Neuron (in vitro differentiated cells): Measurements from ENCODE around the gene SMTNL1.
A peak's percentile ranks its signal among the peaks of the same experiment; 100 is the strongest.

Experiments
- H2AFZ ChIP-seq: one replicate; pipeline ENCODE4 v1.6.1; 2013; ENCODE audit warnings: low read depth, mild to moderate bottlenecking, inconsistent platforms, low read length, moderate library complexity
- H3K27me3 ChIP-seq: one replicate; pipeline ENCODE4 v1.6.1; 2013; ENCODE audit warnings: low read length; ENCODE audit not compliant: insufficient read depth
- H3K36me3 ChIP-seq: one replicate; pipeline ENCODE4 v1.6.1; 2013; ENCODE audit warnings: low read length; ENCODE audit not compliant: insufficient read depth
- H3K4me1 ChIP-seq: one replicate; pipeline ENCODE4 v1.6.1; 2013; ENCODE audit warnings: low read length; ENCODE audit not compliant: insufficient read depth
- H3K4me3 ChIP-seq: 2 replicates; pipeline ENCODE4 v1.5.1; 2013; ENCODE audit warnings: mild to moderate bottlenecking, low read length, moderate library complexity
- H3K9me3 ChIP-seq: one replicate; pipeline ENCODE4 v1.6.1; 2013; ENCODE audit warnings: low read length

Gene SMTNL1, protein sequence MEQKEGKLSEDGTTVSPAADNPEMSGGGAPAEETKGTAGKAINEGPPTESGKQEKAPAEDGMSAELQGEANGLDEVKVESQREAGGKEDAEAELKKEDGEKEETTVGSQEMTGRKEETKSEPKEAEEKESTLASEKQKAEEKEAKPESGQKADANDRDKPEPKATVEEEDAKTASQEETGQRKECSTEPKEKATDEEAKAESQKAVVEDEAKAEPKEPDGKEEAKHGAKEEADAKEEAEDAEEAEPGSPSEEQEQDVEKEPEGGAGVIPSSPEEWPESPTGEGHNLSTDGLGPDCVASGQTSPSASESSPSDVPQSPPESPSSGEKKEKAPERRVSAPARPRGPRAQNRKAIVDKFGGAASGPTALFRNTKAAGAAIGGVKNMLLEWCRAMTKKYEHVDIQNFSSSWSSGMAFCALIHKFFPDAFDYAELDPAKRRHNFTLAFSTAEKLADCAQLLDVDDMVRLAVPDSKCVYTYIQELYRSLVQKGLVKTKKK

DNA sequence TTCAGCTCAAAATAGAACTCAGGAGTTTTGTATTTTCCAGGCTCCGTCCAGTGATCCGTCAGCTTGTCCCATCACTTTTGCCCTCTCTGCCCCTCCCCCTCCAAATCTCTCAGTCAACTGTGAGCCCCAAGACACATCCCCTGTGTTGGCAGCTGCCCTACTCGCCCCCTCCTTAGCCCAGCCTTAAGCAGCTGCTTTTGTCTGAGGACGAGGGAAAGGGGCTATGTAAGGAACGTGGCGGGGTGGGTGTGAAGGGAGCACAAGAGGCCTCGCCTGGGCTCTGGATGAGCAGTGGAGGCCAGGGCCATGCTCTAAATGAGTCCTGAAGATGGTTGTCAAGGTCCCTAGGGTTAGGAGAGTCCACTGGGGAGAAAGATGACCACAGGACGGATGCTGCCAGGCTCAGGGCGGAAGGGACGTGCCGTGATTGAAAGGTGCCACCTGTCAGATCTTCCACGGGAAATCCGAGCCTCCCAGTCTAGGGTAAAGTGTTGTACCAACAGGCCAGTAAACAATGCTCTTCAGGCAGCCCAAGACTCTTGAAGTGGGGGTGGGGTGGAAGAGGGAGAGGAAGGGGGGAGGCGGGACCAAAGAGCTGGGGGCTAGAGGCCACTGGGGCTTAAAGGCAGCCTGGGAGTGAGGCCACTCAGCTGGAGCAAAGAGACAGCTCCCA is at the start of gene SMTNL1:
Gene SMTNL1, plus strand, starts transcription at position 649 of the 673 bp plus-strand sequence. CDS start 5,048 bp downstream, outside the sequence.
- Histone ChIP-seq H3K4me1 (no peaks in the 10 kb centered on the region), H3K36me3 (no peaks in the 10 kb centered on the region), H2AFZ (no peak within 1 kb of the TSS), H3K4me3 (no peak within 1 kb of the TSS), H3K9me3 (no peaks in the 10 kb centered on the region), H3K27me3 (no peaks in the 10 kb centered on the region)

DNA sequence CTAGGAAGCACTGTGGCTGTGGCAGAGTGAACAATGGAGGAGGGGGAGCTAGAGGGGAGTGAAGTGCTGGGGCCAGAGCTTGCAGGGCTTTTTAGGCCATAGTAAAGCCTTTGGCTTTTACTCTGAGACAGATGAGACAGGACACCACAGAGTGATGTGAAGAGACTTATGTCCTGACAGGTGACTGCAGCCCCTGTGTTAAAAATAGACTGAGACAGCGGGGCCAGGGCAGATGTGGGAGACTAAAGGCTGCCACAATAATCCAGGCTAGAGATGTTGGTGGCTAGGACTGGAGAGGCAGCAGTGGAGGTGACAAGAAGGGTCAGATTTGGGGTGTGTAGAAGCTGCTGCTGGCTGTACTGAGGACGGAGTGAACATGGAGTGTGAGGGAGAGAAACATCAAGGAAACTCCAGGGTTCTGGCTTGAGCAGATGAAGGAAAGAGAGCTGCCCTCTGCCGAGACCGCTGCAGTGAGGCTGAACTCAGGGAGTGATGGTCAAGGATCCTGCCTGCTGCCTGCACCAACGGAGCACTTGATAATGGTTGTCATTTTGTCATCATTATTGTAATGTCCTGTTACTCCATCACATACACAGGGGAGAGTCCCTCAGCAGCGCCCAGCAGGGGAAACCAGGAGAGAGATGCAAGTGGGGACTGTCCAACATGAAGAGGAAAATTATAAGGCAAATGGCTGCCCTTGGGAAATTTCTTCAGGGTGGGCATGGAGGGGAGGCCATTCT is 49.3 kb upstream of the SMTNL1 start:
- Histone ChIP-seq H3K9me3 (no peaks in the 10 kb centered on the region), H2AFZ (no peak overlapping the region), H3K36me3 (no peaks in the 10 kb centered on the region), H3K27me3 (no peaks in the 10 kb centered on the region), H3K4me3 (no peak overlapping the region), H3K4me1 (peaks cover 12% of the 10 kb centered on the region)

DNA sequence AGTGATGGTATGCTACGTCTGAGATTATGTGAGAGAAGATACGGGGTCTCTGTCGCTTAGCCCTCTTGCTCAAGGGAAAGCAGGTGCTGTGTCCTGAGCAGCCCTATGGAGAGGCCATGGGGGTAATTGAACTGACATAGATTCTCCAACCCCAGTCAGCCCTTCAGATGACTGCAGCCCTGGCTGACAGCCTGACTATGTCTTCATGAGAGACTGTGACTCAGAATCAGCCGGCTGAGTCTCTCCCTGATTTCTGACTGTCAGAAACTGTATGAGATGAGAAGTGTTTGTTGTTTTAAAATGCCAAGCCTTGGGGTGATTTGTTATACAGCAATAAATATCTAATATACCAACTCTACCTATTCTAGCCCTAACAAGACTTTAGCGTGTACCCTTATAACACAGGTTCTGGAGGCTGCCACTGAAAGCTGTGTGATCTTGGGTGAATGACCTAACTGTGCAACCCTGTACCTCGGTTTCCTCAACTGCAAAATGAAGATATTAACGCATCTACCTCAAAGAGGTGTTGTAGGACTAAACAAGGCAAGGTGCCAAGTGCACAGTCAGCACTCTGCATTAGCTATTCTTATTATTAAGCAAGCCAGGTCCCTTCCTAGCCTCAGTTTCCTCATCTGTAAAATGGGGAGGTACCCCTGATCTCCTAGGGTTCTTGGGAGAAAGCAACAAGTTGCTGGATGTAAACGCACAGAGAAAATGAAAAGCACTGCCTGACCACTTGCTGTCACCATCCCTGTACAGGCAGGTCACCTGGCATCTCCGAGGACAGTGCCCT is 46.7 kb upstream of the SMTNL1 start:
- no peaks in the 10 kb centered on the region for H3K9me3 ChIP-seq
- H2AFZ ChIP-seq, result no peak overlapping the region
- H3K4me1 ChIP-seq, result peaks cover 6% of the 10 kb centered on the region
- no peak overlapping the region for H3K4me3 ChIP-seq
- H3K27me3 ChIP-seq, result no peaks in the 10 kb centered on the region
- no peaks in the 10 kb centered on the region for H3K36me3 ChIP-seq

DNA sequence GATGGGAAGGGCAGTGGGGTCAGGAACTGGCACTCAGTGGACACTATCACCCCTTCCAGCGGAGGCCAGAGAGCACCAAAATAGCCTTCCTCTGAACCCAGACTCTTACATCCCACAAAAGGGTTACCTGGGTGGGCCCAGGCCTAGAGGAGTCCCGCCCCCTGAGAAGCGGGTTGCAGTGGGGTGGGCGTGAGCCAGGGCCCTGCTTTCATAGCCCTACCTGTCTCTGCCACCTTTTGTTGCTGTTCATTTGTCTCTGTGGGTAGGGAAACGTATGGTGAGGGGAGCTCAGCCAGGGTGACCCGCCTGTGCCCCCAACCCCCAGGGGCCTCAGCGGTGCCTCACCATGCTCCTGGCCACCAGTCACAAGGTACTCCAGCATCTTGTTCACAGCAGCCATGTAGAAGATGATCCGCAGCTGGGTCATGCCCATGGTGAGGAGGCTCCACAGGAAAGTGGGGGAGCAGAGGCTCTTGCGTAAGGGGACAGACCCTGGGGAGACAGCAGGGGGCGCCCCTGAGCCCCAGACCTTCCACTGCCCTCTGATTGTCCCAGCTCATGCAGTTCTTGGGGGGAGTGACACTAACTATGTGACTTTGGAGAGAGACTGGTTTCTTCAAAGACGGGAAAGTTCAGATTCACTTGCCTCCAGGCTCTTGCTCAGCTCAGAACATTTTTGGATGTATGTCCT is 45.9 kb upstream of the SMTNL1 start:
- no peaks in the 10 kb centered on the region for H3K9me3 ChIP-seq
- H3K27me3 ChIP-seq, result no peaks in the 10 kb centered on the region
- H3K4me3 ChIP-seq, result no peak overlapping the region
- no peak overlapping the region for H2AFZ ChIP-seq
- peaks cover 6% of the 10 kb centered on the region for H3K4me1 ChIP-seq
- H3K36me3 ChIP-seq, result no peaks in the 10 kb centered on the region

DNA sequence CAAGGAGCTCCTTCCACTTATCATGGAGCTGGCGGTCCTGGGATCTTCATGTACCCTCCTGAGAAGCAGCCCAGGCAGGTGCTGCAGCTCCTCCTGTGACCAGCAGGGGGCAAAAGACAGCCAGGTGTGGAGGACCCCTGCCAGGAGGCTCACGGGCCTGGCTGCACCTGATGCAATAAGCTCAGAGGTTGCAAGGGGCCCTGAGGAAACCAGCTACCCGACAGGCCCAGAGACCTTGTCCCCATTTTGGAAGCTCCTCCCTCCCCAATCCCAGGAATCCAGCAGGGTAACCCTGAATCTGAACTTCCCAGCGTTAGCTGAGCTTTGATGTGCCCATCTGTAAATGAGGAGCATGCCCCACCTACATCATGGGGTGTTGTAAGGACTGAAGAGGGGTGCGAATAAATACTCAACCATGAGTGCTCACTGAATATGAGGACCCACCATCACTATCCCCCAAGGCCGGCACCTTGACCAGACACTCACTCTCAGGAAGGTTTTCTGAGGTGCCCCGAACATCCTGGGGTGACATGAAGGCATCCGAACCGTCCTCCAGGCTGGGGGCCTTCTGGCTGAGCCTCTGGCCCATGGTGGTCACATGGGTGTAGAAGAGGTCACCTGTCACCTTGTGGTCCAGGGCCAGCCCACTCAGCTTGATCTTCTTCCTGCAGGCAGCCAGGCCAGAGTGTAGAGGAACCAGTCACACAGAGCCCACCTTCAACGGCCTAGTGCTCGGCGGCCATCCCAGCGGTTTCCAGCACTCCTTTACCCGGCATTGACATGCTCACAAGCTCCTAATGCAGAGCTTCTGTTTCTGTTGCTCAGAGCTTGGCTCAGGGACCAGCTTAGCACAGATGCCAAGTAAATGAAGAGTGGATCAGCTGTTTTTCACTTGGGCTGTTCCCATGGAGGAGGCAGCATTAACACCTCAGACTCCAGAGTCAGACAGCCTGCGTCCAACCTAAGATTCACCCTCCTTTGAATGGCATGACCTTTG is 43.6 kb upstream of the SMTNL1 start:
- Histone ChIP-seq H2AFZ (no peak overlapping the region), H3K27me3 (no peaks in the 10 kb centered on the region), H3K4me1 (peaks cover 1% of the 10 kb centered on the region), H3K36me3 (no peaks in the 10 kb centered on the region), H3K4me3 (no peak overlapping the region), H3K9me3 (no peaks in the 10 kb centered on the region)

DNA sequence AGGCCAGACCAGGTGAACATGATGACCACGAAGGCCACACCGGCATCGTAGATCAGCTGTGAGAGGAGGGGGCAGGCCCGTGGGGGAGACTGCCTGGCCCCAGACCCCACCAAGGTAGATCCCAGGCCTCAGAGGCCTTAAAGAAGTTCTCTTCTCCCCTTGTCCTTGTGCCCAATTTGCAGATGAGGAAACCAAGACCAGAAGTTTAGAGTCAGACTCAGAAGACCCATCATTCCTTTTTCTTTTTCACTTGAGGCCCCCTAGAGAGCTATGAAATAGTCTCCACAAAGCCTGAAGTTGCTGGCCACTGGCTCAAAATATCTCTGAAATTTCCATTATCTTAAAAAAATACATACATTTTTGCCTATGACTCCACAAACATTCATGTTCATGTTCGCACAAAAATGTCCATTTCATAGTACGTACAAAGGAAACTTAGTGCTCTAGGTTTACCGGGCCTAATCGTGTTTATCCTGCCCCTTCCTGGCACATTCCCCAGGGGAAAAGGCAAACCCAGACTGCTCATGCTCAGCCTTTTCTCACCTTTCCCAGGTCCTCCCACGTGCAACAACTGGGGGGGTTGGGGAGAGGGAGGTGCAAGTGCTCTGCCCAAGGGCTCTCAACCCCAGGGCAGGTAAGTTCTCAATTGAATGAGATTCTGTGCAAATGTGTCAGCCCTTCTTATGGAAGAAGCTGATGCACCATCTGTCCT is 41.1 kb upstream of the SMTNL1 start:
- Histone ChIP-seq H3K9me3 (no peaks in the 10 kb centered on the region), H3K4me3 (no peak overlapping the region), H3K4me1 (peaks cover 11% of the 10 kb centered on the region), H3K27me3 (no peaks in the 10 kb centered on the region), H2AFZ (no peak overlapping the region), H3K36me3 (no peaks in the 10 kb centered on the region)

DNA sequence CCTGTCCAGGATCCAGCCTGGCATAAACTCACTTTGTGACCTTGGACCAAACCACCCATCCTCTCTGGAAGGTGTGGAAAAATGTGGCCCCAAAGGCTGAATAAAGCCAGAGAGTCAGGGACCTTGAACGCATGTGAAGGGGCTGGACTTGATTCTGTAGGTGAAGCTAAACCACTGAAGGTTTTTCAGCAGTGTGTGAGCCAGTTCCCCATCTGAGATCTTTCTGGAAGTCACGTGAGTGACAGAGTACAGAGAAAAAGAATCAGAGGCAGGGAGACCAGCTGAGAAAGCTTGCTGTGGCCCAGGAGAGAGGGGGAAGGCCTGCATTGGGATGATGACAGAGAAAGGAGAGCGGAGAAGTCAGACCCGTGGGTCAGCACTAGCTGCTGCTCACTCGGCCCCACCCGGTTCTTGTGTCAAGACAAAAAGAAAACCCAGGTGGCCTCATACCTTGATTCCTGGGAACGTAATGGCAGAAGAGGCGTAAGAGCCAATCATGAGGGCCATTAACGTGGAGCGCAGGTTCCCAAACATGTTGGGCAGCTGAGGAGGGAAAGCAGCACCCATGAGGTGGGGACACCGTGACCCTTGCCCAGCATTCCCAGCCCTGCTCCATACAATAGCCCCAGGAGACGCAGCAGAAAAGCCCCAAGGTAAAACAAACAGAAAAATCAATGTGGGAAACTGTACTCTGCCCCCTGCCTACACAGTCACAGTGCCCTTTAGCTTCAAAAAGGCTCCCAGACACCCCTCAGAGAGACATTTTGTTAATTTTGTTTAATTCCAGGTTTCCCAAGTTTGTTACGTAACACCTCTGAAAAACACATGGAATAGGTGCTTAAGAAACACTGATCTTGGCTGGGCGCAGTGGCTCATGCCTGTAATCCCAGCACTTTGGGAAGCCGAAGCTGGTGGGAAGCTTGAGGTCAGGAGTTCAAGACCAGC is 39.8 kb upstream of the SMTNL1 start:
- no peaks in the 10 kb centered on the region for H3K9me3 ChIP-seq
- no peak overlapping the region for H2AFZ ChIP-seq
- no peaks in the 10 kb centered on the region for H3K36me3 ChIP-seq
- no peak overlapping the region for H3K4me3 ChIP-seq
- no peaks in the 10 kb centered on the region for H3K27me3 ChIP-seq
- H3K4me1 ChIP-seq, result peaks cover 11% of the 10 kb centered on the region

DNA sequence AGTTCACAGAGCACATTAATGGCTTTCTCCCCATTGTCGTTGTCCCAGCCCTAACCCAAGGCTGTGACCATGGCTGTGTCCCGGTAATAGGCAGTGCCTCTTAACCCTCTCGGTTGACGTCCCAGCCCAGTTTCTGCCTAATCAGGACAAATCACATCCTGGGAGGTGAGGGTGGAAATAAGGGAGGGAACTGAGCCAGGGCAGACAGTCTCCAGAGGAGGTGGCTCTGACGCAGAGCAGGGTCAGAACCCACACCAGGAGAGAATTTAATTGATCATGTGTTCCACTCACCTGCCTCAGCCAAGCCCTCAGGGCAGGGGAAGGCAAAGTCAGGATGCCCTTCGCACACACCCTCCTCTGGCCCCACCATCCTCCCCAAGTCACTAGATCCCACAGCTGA is 38.9 kb upstream of the SMTNL1 start:
- Histone ChIP-seq H3K4me3 (no peak overlapping the region), H3K36me3 (no peaks in the 10 kb centered on the region), H3K9me3 (no peaks in the 10 kb centered on the region), H3K4me1 (peaks cover 11% of the 10 kb centered on the region), H2AFZ (no peak overlapping the region), H3K27me3 (no peaks in the 10 kb centered on the region)

DNA sequence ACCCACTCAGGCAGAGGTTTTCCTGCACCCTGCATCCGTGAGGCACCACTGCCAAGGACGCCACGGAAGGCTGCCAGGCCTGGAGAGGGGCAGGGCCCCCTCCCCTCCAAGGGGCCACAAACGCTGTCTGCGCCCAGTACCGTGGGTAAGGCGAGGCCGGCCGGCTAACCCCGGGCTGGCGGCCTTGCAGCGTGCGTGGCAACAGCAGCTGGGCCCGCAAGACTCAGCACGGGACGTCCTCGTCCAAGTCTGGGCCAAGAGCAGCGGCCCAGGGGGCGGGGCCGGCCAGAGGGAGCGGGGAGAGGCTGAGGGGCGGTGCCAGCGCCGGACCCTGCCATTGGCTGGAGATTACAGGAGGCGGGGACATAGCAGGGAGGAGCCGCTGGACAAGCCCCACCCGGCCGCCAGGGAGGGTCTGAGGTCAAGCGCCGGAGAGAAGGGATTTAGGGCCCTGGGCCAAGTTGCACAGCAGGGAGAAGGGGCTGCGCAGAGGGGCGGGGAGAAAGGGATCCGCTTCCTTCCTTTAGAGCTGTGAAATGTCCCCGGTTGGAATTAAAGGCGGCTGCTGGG is 37.9 kb upstream of the SMTNL1 start:
- Histone ChIP-seq H3K36me3 (no peaks in the 10 kb centered on the region), H3K4me3 (peak overlapping the region; percentile 33), H3K9me3 (no peaks in the 10 kb centered on the region), H3K27me3 (no peaks in the 10 kb centered on the region), H2AFZ (peak overlapping the region; percentile 41), H3K4me1 (peaks cover 11% of the 10 kb centered on the region)

DNA sequence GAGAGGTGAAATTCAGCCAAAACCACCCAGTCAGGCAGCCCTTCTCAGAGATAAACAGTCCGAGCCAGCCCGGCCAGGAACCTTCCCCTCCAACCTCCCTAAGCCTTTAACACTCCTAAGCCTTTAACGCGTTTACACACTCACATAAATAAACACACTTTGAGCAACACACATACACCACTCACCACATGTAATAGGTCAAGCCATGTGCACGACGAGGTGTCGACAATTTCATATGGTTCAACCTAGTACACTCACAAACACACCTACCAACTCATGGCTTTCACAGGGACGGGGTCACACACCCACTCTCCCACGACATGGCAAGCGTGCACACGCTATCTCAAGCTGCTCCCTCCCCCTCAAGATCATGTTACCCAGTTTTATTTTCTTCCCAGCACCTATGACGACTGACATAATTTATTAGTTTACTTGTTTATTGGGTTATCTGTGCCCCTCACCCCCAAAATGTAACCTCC is 37.4 kb upstream of the SMTNL1 start:
- Histone ChIP-seq H3K9me3 (no peaks in the 10 kb centered on the region), H3K36me3 (no peaks in the 10 kb centered on the region), H3K27me3 (no peaks in the 10 kb centered on the region), H3K4me3 (peak overlapping the region; percentile 21), H3K4me1 (peaks cover 11% of the 10 kb centered on the region), H2AFZ (peak overlapping the region; percentile 41)
